ENCODE data around the gene CCSER1. TPM values are rescaled to one million over a fixed set of nuclear protein-coding genes. Genes with fewer than 3 reads are reported as not detected.

Gene CCSER1
- total RNA-seq, 4 donors from 2014 or later = 3.6 to 7.0 (median 5.5) TPM

DNA sequence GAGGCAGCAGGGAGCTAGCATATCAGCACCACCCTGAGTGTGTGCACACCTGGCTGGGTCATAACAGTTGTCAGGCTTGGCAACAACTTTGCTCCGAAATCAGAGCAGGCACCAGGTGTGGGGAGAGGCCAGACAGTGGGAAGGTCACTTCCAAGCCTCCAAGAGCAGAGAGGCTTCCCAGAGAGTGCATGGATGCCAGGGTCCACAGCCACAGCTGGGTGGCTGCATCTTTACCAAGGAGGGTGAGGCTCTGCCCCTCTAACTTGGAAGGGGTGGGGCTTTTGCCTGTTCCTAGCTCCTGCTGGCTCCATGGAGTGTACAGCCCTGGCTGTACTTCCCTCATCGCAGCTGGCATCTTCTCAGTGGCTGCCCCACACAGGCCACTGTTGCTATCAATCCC lies 322.4 kb downstream of the CCSER1 start:
- intact Hi-C loops (cut with DNase I) = no loop called here
- TF ChIP-seq POLR2AphosphoS5 (IDR thresholded peaks at IDR 0.05) (no peak), POLR2A (IDR thresholded peaks at IDR 0.05; ENCODE audit: low read depth) (no peak), EP300 (IDR thresholded peaks at IDR 0.05) (no peak)
- TF ChIP-seq, protein P1, sequence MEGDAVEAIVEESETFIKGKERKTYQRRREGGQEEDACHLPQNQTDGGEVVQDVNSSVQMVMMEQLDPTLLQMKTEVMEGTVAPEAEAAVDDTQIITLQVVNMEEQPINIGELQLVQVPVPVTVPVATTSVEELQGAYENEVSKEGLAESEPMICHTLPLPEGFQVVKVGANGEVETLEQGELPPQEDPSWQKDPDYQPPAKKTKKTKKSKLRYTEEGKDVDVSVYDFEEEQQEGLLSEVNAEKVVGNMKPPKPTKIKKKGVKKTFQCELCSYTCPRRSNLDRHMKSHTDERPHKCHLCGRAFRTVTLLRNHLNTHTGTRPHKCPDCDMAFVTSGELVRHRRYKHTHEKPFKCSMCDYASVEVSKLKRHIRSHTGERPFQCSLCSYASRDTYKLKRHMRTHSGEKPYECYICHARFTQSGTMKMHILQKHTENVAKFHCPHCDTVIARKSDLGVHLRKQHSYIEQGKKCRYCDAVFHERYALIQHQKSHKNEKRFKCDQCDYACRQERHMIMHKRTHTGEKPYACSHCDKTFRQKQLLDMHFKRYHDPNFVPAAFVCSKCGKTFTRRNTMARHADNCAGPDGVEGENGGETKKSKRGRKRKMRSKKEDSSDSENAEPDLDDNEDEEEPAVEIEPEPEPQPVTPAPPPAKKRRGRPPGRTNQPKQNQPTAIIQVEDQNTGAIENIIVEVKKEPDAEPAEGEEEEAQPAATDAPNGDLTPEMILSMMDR (IDR thresholded peaks at IDR 0.05) = no peak
- Histone ChIP-seq H3K36me3 (no peaks in the 10 kb centered on the region), H3K4me3 (no peak overlapping the region), H3K27ac (replicated peaks in 1 of 4) (no peak overlapping the region), H3K27me3 (no peaks in the 10 kb centered on the region), H3K4me1 (no peaks in the 10 kb centered on the region), H3K9me3 (no peaks in the 10 kb centered on the region)
- 90% methylated on average over 2 of the region's 2 CpGs for WGBS
- no peak for DNase-seq (ENCODE audit: extremely low spot score)

DNA sequence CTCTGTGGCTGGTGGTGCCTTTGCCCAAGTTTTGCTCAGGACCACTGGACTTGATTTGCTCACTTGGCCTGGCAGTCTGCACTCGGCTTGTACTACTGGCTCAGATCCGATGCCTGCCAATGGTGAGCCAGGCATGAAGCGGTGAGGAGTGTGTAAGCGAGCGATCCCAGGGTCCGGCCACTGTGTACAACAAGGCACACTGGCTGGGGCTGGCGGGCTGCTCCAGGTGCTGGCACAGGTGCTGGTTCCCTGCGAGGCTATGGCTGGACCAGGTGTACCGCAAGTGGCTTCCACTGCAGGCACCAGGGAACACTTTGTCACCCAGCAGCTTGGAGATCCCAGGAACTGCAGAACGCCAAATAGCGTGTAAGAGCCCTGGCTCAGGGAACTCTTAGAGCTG lies 329.7 kb downstream of the CCSER1 start:
- WGBS = 95% methylated on average over 7 of the region's 11 CpGs
- no peak overlapping the region for H3K4me3 ChIP-seq
- TF ChIP-seq POLR2AphosphoS5 (IDR thresholded peaks at IDR 0.05) (no peak), POLR2A (IDR thresholded peaks at IDR 0.05; ENCODE audit: low read depth) (no peak), EP300 (IDR thresholded peaks at IDR 0.05) (no peak)
- TF ChIP-seq, protein P1 (IDR thresholded peaks at IDR 0.05) = no peak
- no peaks in the 10 kb centered on the region for H3K27me3 ChIP-seq
- peaks cover 0 to 11% (median 0%) of the 10 kb centered on the region in 4 donors for H3K9me3 ChIP-seq
- no peaks in the 10 kb centered on the region for H3K36me3 ChIP-seq
- intact Hi-C loops (cut with DNase I) = no loop called here
- no peaks in the 10 kb centered on the region for H3K4me1 ChIP-seq
- no peak overlapping the region for H3K27ac ChIP-seq (replicated peaks in 1 of 4)
- no peak for DNase-seq (ENCODE audit: extremely low spot score)

DNA sequence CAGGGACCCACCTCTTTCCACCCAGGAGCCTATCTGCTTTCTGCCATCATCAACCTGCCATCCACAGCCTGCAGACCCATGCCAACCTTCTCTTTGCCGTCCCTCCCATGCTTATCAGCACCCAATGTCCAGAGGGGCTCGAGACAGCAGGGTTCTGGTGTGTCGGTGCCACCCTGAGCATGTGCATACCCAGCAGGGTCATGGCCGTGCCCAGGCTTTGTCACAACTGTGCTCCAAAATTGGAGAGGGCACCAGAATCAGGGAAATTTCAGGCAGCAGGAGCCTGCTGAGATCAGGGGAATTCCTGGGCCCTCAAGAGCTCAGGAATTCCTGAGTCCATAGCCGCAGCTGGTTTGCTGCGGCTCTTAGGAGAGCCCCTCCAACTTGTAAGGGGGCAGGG lies 330.6 kb downstream of the CCSER1 start:
- intact Hi-C loops (cut with DNase I) = no loop called here
- DNase-seq (ENCODE audit: extremely low spot score) = no peak
- Histone ChIP-seq H3K4me1 (no peaks in the 10 kb centered on the region), H3K9me3 (peaks cover 0 to 11% (median 0%) of the 10 kb centered on the region in 4 donors), H3K36me3 (no peaks in the 10 kb centered on the region), H3K27me3 (no peaks in the 10 kb centered on the region), H3K27ac (replicated peaks in 1 of 4) (no peak overlapping the region), H3K4me3 (no peak overlapping the region)
- WGBS = 89% methylated on average over 6 of the region's 6 CpGs
- TF ChIP-seq, protein P1 (IDR thresholded peaks at IDR 0.05) = no peak
- no peak for TF ChIP-seq POLR2AphosphoS5 (IDR thresholded peaks at IDR 0.05)
- no peak for TF ChIP-seq POLR2A (IDR thresholded peaks at IDR 0.05; ENCODE audit: low read depth)
- no peak for TF ChIP-seq EP300 (IDR thresholded peaks at IDR 0.05)

DNA sequence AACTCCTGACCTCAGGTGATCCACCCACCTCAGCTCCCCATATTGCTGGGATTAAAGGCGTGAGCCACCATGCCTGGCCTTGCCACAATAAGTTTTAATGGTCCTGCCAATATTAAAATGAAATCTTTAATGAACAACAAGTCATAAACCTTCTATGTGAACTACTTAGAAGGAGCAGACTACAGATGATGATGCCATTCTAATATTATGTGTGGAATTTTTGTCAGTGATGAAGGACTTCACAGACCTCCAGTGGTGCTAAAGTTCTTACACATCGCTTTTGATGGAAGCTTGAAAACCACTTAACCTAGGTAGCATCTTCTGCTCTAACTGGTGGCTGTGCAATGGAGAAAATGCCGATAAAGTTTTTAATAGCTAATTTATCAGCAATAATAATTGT lies 331.4 kb downstream of the CCSER1 start:
- H3K9me3 ChIP-seq = peaks cover 0 to 11% (median 0%) of the 10 kb centered on the region in 4 donors
- WGBS = 89% methylated on average over 3 of the region's 3 CpGs
- intact Hi-C loops (cut with DNase I) = no loop called here
- no peak overlapping the region for H3K27ac ChIP-seq (replicated peaks in 1 of 4)
- no peaks in the 10 kb centered on the region for H3K4me1 ChIP-seq
- TF ChIP-seq POLR2A (IDR thresholded peaks at IDR 0.05; ENCODE audit: low read depth) (no peak), POLR2AphosphoS5 (IDR thresholded peaks at IDR 0.05) (no peak), EP300 (IDR thresholded peaks at IDR 0.05) (no peak)
- TF ChIP-seq, protein P1 (IDR thresholded peaks at IDR 0.05) = no peak
- no peaks in the 10 kb centered on the region for H3K36me3 ChIP-seq
- DNase-seq (ENCODE audit: extremely low spot score) = no peak
- H3K4me3 ChIP-seq = no peak overlapping the region
- H3K27me3 ChIP-seq = no peaks in the 10 kb centered on the region

DNA sequence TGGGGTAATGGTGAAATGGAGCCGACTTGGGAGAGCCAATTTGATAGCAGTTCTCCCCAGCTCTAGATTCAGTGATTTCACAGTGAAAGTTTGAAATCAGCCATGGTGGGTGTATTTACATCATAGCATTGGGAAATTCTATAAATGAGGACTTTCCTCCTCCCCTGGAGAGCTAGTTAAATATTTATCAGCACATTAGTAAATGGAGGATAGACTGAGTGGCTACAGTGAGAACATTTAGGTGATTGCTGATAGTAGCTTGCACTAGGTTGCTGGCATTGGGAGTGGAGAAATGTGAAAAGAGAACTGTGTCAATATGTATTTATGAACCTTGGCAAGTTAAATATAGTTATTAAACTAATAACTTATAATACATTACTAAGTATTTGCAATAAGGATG lies 347.3 kb downstream of the CCSER1 start:
- Histone ChIP-seq H3K27ac (replicated peaks in 1 of 4) (no peak overlapping the region), H3K27me3 (no peaks in the 10 kb centered on the region), H3K4me3 (no peak overlapping the region), H3K9me3 (no peaks in the 10 kb centered on the region), H3K36me3 (no peaks in the 10 kb centered on the region), H3K4me1 (no peaks in the 10 kb centered on the region)
- DNase-seq (ENCODE audit: extremely low spot score) = no peak
- 72% methylated on average over 1 of the region's 1 CpG for WGBS
- TF ChIP-seq POLR2A (IDR thresholded peaks at IDR 0.05; ENCODE audit: low read depth) (no peak), EP300 (IDR thresholded peaks at IDR 0.05) (no peak), POLR2AphosphoS5 (IDR thresholded peaks at IDR 0.05) (no peak)
- TF ChIP-seq, protein P1 (IDR thresholded peaks at IDR 0.05) = no peak
- intact Hi-C loops (cut with DNase I) = no loop called here

Measured in esophagus muscularis mucosa (tissue), 4 donors.